GM20000 (cell line): ENCODE data around the gene C2CD5.

Experiments used
- DNase-seq: peaks from one replicate; pipeline ENCODE4 v3.0.0; 2012; ENCODE audit warnings: low spot score
- TF ChIP-seq, protein P1 (sequence below): IDR thresholded peaks from 2 replicates; pipeline ENCODE4 v1.5.1; 2012; ENCODE audit warnings: mild to moderate bottlenecking, control low read depth; ENCODE audit errors: extremely low read depth, missing control alignments

The C2CD5 gene

DNA sequence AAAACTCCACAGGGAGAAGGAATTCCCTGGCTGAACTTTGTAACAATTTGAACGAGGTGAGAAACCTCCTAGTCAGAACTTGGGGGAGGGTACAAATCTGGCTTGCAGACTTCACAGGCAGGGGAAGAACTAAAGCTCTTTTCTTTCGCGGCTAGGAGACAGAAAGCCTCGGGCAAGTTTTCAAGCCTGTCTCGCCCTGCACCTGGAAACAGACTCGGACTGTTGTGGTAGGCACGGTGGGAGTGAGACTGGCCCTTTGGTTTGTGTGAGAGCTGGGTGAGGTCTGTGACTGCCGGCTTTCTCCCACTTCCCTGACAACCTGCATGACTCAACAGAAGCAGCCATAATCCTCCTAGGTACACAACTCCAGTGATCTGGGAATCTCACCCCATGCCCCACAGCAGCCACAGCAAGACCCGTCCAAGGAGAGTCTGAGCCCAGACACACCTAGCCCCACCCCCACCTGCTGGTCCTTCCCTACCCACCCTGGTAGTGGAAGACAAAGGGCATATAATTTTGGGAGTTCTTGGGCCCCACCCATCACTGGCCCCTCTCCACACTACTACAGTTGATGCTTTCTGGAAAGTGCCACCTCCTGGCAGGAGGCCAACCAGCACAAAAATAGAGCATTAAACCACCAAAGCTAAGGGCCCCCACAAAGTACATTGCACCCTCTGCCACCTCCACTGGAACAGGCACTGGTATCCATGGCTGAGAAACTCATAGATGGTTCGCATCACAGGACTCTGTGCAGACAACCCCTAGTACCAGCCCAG, 107.1 kb downstream of the C2CD5 start:
- DNase-seq = no peak
- TF ChIP-seq, protein P1, sequence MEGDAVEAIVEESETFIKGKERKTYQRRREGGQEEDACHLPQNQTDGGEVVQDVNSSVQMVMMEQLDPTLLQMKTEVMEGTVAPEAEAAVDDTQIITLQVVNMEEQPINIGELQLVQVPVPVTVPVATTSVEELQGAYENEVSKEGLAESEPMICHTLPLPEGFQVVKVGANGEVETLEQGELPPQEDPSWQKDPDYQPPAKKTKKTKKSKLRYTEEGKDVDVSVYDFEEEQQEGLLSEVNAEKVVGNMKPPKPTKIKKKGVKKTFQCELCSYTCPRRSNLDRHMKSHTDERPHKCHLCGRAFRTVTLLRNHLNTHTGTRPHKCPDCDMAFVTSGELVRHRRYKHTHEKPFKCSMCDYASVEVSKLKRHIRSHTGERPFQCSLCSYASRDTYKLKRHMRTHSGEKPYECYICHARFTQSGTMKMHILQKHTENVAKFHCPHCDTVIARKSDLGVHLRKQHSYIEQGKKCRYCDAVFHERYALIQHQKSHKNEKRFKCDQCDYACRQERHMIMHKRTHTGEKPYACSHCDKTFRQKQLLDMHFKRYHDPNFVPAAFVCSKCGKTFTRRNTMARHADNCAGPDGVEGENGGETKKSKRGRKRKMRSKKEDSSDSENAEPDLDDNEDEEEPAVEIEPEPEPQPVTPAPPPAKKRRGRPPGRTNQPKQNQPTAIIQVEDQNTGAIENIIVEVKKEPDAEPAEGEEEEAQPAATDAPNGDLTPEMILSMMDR = no peak

DNA sequence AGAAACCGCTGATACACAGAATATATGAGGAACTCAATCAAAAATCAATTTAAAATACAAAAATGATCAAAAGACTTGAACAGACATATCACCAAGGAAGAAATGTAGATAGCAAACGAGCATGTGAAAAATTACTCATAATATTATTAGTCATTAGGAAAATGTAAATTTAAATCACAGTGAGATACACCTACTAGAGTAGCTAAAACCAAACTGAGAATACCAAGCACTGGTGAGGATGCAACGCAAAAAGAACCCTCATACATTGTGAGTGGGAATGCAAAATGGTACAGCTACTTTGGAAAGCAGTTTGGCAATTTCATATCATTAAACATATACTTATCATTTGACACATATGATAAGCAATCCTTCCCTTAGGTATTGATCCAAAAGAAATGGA, 108.8 kb downstream of the C2CD5 start:
- DNase-seq = no peak
- TF ChIP-seq, protein P1 = no peak

DNA sequence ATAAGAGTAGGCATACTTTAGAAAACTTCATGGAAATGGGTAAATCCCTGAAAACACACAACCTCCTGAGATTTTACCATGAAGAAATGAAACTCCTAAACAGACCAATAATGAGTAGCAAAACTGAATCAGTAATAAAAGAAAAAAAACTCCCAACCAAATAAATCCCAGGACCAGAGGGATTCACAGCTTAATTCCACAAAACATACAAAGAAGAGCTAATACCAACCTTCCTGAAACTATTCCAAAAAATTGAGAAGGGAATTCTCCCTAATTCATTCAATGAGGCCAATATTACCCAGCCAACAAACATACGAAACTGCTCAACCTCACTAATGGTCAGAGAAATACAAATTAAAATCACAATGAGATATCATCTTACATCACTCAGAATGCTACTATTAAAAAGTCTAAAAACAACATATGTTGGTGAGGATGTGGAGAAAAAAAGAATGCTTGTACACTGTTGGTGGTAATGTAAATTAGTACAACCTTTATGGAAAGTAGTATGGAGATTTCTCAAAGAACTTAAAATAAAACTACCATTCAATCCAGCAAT, 112.6 kb downstream of the C2CD5 start:
- no peak for DNase-seq

DNA sequence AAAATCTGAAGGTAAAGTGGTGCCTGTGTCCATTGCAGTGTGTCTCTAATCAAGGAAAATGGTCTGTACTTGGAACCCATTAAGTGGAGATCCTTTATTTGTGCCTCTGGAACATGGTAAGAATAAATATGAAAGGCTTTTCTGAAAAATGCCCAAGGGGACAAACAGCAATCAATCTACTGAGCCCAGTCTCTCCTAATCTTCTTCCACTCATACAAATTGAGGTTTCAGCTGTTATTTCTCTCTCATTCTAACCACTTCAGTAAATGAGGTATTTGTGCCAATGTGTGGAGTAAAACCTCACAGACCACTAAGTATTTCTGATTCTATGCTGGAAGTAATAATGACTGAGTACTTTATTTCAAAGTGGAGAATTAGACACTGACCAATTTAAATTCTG, 127.5 kb downstream of the C2CD5 start:
- TF ChIP-seq, protein P1 = no peak
- no peak for DNase-seq

More for the DNA sequence above, 112.6 kb downstream of the C2CD5 start:
- TF ChIP-seq, protein P1 = no peak

DNA sequence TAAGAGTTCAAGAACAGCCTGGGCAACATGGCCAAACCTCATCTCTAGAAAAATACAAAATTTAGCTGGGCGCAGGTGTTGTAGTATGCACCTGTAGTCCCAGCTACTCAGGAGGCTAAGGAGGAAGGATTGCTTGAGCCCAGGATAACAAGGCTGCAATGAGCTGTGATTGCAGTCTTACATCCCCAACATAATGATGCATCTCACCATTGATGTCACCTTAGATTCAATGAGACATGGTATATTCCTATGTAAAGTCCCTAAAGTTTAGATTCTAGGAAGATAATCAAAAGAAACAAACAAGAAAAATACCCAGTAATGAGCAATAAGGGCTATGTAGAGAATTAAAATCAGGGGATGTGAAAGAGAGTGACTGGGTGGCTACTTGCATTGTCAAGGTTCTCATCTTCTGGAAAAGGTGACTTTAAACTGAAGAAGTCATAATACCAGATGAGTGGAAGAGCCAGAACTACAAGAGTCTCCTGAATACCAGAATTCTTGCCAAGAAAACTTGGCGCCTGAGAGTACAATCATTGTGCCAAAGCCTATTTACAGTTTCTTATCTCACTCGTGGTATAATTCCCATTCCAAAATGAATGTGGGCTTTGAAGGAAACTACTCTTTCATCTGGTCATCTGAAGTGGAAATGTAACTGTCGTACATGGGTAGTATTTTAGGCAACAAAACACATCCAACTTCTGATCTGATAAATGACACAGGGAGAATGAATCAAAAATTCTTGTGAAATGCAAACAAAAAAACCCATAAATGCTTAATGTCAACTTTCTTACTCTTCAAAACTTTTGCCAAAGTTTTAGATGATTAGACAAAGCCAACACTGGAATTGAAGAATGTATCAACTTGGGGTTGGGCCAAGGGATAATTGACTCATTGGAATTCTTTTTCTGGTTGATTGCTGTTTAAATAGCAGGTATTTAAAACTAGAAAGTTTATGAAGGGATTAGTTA, 128.7 kb downstream of the C2CD5 start:
- no peak for DNase-seq
- TF ChIP-seq, protein P1 = no peak

DNA sequence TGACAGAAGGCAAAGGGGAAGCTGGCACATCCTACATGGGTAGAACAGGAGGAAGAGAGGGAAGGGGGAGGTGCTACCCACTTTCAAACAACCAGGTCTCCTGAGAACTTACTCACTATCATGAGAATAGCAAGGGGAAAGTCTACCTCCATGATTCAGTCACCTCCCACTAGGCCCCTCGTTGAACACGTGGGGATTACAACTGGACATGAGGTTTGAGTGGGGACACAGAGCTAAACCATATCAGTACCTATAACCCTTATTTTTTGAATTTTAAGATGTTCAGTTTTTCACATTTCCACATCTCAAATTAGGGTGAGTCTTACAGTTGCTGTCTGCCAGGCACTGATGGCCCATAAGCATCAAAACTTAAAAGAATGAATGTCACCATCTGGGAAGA, 129.6 kb downstream of the C2CD5 start:
- TF ChIP-seq, protein P1 = no peak

More for the DNA sequence above, 129.6 kb downstream of the C2CD5 start:
- DNase-seq = no peak
